ENCODE data around the gene LRRK1. TPM values are rescaled to one million over a fixed set of nuclear protein-coding genes. Genes with fewer than 3 reads are reported as not detected.

The LRRK1 gene
- total RNA-seq, 1 experiment from 2014 or later = 7.0 TPM

- intact Hi-C loops (cut with micrococcal nuclease) = no loop called here
- Histone ChIP-seq H3K4me2 (ENCODE audit: low read length) (no peak overlapping the region), H3K27ac (ENCODE audit: low read length) (no peak overlapping the region), H2AFZ (ENCODE audit: low read length) (no peak overlapping the region), H4K20me1 (ENCODE audit: low read length) (no peaks in the 10 kb centered on the region), H3F3A (ENCODE audit: low read length, unreplicated experiment) (no peaks in the 10 kb centered on the region), H3K4me1 (ENCODE audit: insufficient read depth, low read length) (no peaks in the 10 kb centered on the region), H3K9me2 (replicated peaks; ENCODE audit: low read length) (no peaks in the 10 kb centered on the region), H3K4me3 (ENCODE audit: low read length) (no peak overlapping the region), H3K27me3 (ENCODE audit: low read length) (no peaks in the 10 kb centered on the region), H3K9ac (ENCODE audit: low read length) (no peak overlapping the region), H3K79me2 (ENCODE audit: low read length) (no peaks in the 10 kb centered on the region), H3K9me3 (ENCODE audit: low read length) (no peaks in the 10 kb centered on the region), H3K36me3 (ENCODE audit: low read depth, low read length) (no peaks in the 10 kb centered on the region)
- TF ChIP-seq CTCF (conservative IDR thresholded peaks at IDR 0.05; ENCODE audit: low read depth, low read length) (no peak), EZH2phosphoT487 (IDR thresholded peaks at IDR 0.05; ENCODE audit: borderline replicate concordance, low read length) (no peak), EZH2 (IDR thresholded peaks at IDR 0.05; ENCODE audit: low read length, unreplicated experiment) (no peak)
- BruUV-seq (replicated peaks) = no TSS peak
- POLR2A ChIA-PET (ENCODE audit: unreplicated experiment) = no interaction called here
- DNase-seq = no peak
- no peak for ATAC-seq
- CTCF ChIA-PET = no interaction called here
Measured at GRCh38 chr15:101087172-101087769, 168.1 kb downstream of the LRRK1 start.

- no TSS peak for BruUV-seq (replicated peaks)
- Histone ChIP-seq H3K9ac (ENCODE audit: low read length) (no peak overlapping the region), H3K27ac (ENCODE audit: low read length) (no peak overlapping the region), H3K4me2 (ENCODE audit: low read length) (no peak overlapping the region), H2AFZ (ENCODE audit: low read length) (peak overlapping the region; percentile 96; the same call in 1 of the 2 replicates), H3K79me2 (ENCODE audit: low read length) (no peaks in the 10 kb centered on the region), H4K20me1 (ENCODE audit: low read length) (no peaks in the 10 kb centered on the region), H3K27me3 (ENCODE audit: low read length) (no peaks in the 10 kb centered on the region), H3K9me2 (replicated peaks; ENCODE audit: low read length) (no peaks in the 10 kb centered on the region), H3F3A (ENCODE audit: low read length, unreplicated experiment) (no peaks in the 10 kb centered on the region), H3K9me3 (ENCODE audit: low read length) (no peaks in the 10 kb centered on the region), H3K36me3 (ENCODE audit: low read depth, low read length) (no peaks in the 10 kb centered on the region), H3K4me1 (ENCODE audit: insufficient read depth, low read length) (no peaks in the 10 kb centered on the region), H3K4me3 (ENCODE audit: low read length) (no peak overlapping the region; the same call in 1 of the 2 replicates)
- intact Hi-C loops (cut with micrococcal nuclease) = no loop called here
- TF ChIP-seq EZH2 (IDR thresholded peaks at IDR 0.05; ENCODE audit: low read length, unreplicated experiment) (no peak), CTCF (conservative IDR thresholded peaks at IDR 0.05; ENCODE audit: low read depth, low read length) (no peak), EZH2phosphoT487 (IDR thresholded peaks at IDR 0.05; ENCODE audit: borderline replicate concordance, low read length) (no peak)
- ChIA-PET CTCF (no interaction called here), POLR2A (ENCODE audit: unreplicated experiment) (no interaction called here)
- ATAC-seq (no peak), DNase-seq (no peak)
Measured at GRCh38 chr15:101088271-101088670, 169.1 kb downstream of the LRRK1 start.

DNA sequence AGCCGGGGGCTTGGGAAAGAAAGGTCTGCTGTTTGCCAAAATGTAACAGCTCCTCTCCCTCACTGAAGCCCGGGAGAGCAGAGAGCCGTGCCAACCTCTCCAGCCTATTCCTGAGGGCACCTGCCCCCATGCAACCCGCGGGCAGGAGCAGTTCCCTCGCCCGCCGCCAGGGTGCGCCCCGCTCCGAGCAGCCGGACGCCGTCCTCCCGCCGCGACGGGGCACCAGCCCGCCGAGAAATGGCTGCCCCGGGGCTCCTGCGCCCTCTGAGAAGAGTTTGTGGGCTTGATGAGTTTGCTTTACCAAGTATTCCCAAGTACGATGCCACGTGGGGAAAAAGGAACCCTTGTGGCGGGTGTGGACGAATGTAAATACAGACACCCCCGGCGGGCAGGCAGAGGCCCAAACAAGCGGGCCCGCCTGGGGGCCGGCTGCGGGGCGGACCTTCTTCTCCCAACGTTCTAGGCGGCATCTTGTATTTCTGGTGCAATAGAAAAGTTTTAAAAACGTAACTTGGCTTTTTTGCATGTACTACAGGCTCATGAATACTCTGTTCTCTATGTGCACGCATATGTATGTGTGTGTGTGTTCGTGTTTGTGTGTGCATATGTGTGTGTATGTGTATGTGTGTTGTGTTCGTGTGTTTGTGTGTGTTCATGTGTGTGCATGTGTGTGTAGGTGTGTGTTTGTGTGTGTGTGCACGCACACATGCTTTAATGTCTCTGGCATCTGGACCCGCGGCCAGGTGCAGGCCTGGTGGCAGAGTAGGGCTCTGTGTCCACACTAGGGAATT, 169.8 kb downstream of the LRRK1 start:
- no peaks in the 10 kb centered on the region for H3K36me3 ChIP-seq (ENCODE audit: low read depth, low read length)
- no peak overlapping the region for H3K9ac ChIP-seq (ENCODE audit: low read length)
- BruUV-seq (replicated peaks) = no TSS peak
- DNase-seq (peak; percentile 74), ATAC-seq (peak; percentile 91)
- H3K9me2 ChIP-seq (replicated peaks; ENCODE audit: low read length) = no peaks in the 10 kb centered on the region
- H3K9me3 ChIP-seq (ENCODE audit: low read length) = no peaks in the 10 kb centered on the region
- CTCF ChIA-PET = no interaction called here
- H3K4me2 ChIP-seq (ENCODE audit: low read length) = peak overlapping the region; percentile 74
- POLR2A ChIA-PET (ENCODE audit: unreplicated experiment) = no interaction called here
- H3F3A ChIP-seq (ENCODE audit: low read length, unreplicated experiment) = no peaks in the 10 kb centered on the region
- H3K27ac ChIP-seq (ENCODE audit: low read length) = no peak overlapping the region
- intact Hi-C loops (cut with micrococcal nuclease) = loop anchor here (1.0 kb wide), 1 partner anchor 169 kb away; no protein-coding TSS in a partner anchor
- H3K4me3 ChIP-seq (ENCODE audit: low read length) = peak overlapping the region; percentile 55
- no peaks in the 10 kb centered on the region for H3K79me2 ChIP-seq (ENCODE audit: low read length)
- H2AFZ ChIP-seq (ENCODE audit: low read length) = peak overlapping the region; percentile 96
- TF ChIP-seq EZH2 (IDR thresholded peaks at IDR 0.05; ENCODE audit: low read length, unreplicated experiment) (no peak), EZH2phosphoT487 (IDR thresholded peaks at IDR 0.05; ENCODE audit: borderline replicate concordance, low read length) (no peak), CTCF (conservative IDR thresholded peaks at IDR 0.05; ENCODE audit: low read depth, low read length) (peak; percentile 91)
- no peaks in the 10 kb centered on the region for H4K20me1 ChIP-seq (ENCODE audit: low read length)
- no peaks in the 10 kb centered on the region for H3K27me3 ChIP-seq (ENCODE audit: low read length)
- H3K4me1 ChIP-seq (ENCODE audit: insufficient read depth, low read length) = no peaks in the 10 kb centered on the region
